Nephron progenitor cell (in vitro differentiated cells): ENCODE results near the gene DYRK1A.
A peak's percentile ranks its signal among the peaks of the same experiment; 100 is the strongest.

ENCODE experiments used
- DNase-seq: peaks from one replicate; pipeline ENCODE4 v3.0.0; 2021
- H3K27ac Mint-ChIP-seq: 2 replicates; pipeline ENCODE4 v1.8.0; 2021; ENCODE audit warnings: mild to moderate bottlenecking, moderate library complexity, mixed read lengths
- H3K27me3 Mint-ChIP-seq: 2 replicates; pipeline ENCODE4 v1.8.0; 2021; ENCODE audit warnings: mild to moderate bottlenecking, low read depth, mixed read lengths; ENCODE audit not compliant: poor library complexity
- H3K36me3 Mint-ChIP-seq: 2 replicates; pipeline ENCODE4 v1.8.0; 2021; ENCODE audit warnings: low read depth, mixed read lengths
- H3K4me1 Mint-ChIP-seq: 2 replicates; pipeline ENCODE4 v1.8.0; 2021; ENCODE audit warnings: mixed read lengths
- H3K4me3 Mint-ChIP-seq: 2 replicates; pipeline ENCODE4 v1.8.0; 2021; ENCODE audit warnings: mild to moderate bottlenecking, moderate library complexity, mixed read lengths
- H3K9me3 Mint-ChIP-seq: 2 replicates; pipeline ENCODE4 v1.8.0; 2021; ENCODE audit warnings: mild to moderate bottlenecking, moderate library complexity, mixed read lengths
- TF ChIP-seq, protein P1 (sequence below): fragments of 200-600 bp; sonication (generic); IDR thresholded peaks from 2 replicates; pipeline ENCODE4 v1.5.0; 2021; ENCODE audit warnings: antibody characterized with exemption

DYRK1A gene

DNA sequence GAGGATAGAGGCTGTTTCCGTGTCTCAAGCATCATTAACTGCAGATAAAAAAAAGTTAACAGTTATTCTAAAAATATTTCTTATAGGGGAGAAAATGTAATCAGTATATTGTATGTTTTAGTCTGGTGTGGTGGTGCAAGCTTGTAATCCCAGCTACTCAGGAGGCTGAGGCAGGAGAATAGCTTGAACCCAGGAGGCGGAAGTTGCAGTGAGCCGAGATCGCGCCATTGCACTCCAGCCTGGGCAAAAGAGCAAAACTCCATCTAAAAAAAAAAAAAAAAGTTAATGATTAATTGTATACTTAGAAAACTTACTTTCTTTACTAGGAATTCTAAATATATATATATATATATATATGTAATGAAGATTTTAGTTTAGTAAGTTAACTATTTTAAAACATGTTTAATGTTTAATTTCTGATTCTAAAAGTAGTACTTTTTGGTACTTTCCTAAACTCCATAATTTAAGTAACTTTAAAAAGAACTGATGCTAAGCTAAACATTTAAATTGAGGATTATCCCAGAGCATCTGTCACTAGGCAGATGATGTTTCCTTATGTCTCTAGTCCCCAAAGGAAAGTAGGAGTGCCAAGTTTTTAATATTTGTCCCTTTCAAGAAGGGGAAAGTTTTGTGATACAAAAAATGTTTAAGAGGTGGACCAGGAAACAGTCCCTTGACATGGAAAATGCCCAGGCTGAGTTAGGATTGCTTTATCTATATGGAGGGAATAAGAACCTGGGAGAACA is 66.3 kb downstream of the DYRK1A start:
- Mint-ChIP-seq H3K4me1 (peaks cover 37% of the 10 kb centered on the region), H3K36me3 (peaks cover 58% of the 10 kb centered on the region), H3K27ac (no peak overlapping the region), H3K27me3 (no peaks in the 10 kb centered on the region), H3K4me3 (no peak overlapping the region), H3K9me3 (peaks cover 15% of the 10 kb centered on the region)
- no peak for DNase-seq
- TF ChIP-seq, protein P1, sequence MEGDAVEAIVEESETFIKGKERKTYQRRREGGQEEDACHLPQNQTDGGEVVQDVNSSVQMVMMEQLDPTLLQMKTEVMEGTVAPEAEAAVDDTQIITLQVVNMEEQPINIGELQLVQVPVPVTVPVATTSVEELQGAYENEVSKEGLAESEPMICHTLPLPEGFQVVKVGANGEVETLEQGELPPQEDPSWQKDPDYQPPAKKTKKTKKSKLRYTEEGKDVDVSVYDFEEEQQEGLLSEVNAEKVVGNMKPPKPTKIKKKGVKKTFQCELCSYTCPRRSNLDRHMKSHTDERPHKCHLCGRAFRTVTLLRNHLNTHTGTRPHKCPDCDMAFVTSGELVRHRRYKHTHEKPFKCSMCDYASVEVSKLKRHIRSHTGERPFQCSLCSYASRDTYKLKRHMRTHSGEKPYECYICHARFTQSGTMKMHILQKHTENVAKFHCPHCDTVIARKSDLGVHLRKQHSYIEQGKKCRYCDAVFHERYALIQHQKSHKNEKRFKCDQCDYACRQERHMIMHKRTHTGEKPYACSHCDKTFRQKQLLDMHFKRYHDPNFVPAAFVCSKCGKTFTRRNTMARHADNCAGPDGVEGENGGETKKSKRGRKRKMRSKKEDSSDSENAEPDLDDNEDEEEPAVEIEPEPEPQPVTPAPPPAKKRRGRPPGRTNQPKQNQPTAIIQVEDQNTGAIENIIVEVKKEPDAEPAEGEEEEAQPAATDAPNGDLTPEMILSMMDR: no peak

- Mint-ChIP-seq H3K27ac (peak overlapping the region; percentile 39), H3K27me3 (no peaks in the 10 kb centered on the region), H3K9me3 (peaks cover 10% of the 10 kb centered on the region)
Measured at GRCh38 chr21:37433456-37433840, 66.9 kb downstream of the DYRK1A start.

GRCh38 chr21:37435120-37435519 is 68.5 kb downstream of the DYRK1A start:
- peaks cover 11% of the 10 kb centered on the region for H3K9me3 Mint-ChIP-seq
- no peak overlapping the region for H3K4me3 Mint-ChIP-seq
- H3K27ac Mint-ChIP-seq: no peak overlapping the region
- no peaks in the 10 kb centered on the region for H3K27me3 Mint-ChIP-seq
- peaks cover 35% of the 10 kb centered on the region for H3K36me3 Mint-ChIP-seq
- H3K4me1 Mint-ChIP-seq: peaks cover 28% of the 10 kb centered on the region
- DNase-seq: peak; percentile 65
- TF ChIP-seq, protein P1: no peak

More at GRCh38 chr21:37433456-37433840, 66.9 kb downstream of the DYRK1A start:
- no peak for DNase-seq
- Mint-ChIP-seq H3K4me1 (peaks cover 37% of the 10 kb centered on the region), H3K36me3 (peaks cover 52% of the 10 kb centered on the region), H3K4me3 (no peak overlapping the region)
- TF ChIP-seq, protein P1: no peak

- Mint-ChIP-seq H3K36me3 (peaks cover 31% of the 10 kb centered on the region), H3K27me3 (no peaks in the 10 kb centered on the region), H3K4me1 (peaks cover 22% of the 10 kb centered on the region), H3K27ac (no peak overlapping the region), H3K4me3 (no peak overlapping the region), H3K9me3 (peaks cover 17% of the 10 kb centered on the region)
- TF ChIP-seq, protein P1: no peak
- DNase-seq: no peak
Measured at GRCh38 chr21:37435711-37436110, 69.1 kb downstream of the DYRK1A start.

DNA sequence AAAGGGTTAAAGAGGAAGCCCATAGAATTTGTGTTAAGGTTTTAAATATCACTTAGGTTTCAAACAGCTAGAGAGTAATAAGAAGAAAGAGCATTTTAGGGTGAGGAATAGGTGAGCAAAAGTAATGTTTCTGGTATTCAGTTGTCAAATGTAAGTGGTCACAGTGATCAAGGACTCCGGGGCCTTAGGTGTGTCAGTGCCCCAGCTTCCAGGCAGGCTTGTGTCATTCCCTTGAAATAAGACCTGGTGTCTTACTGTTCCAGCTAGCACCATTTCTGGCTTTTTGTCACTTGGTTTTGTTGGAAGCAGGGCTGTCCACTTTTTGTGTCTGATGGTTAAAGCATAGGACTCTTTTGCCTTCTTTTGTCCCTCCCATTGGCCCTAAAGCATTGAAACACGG is 69.6 kb downstream of the DYRK1A start:
- H3K27me3 Mint-ChIP-seq: no peaks in the 10 kb centered on the region
- TF ChIP-seq, protein P1: no peak
- peaks cover 22% of the 10 kb centered on the region for H3K9me3 Mint-ChIP-seq
- H3K4me3 Mint-ChIP-seq: no peak overlapping the region
- H3K4me1 Mint-ChIP-seq: peaks cover 17% of the 10 kb centered on the region
- no peak for DNase-seq
- H3K36me3 Mint-ChIP-seq: peaks cover 27% of the 10 kb centered on the region
- no peak overlapping the region for H3K27ac Mint-ChIP-seq
